ENCODE results near the gene ADCY5. TPM values are rescaled to one million over a fixed set of nuclear protein-coding genes. Genes with fewer than 3 reads are reported as not detected.
A peak's percentile ranks its signal among the peaks of the same experiment; 100 is the strongest.

Gene ADCY5
- total RNA-seq, 1 donor from 2014 or later: 32.2 TPM

- H3K36me3 ChIP-seq: peaks cover 70 to 94% of the 10 kb centered on the region in 2 donors
- TF ChIP-seq CTCF (IDR thresholded peaks at IDR 0.05): no peak
- H3K9me3 ChIP-seq: no peaks in the 10 kb centered on the region
- H3K4me3 ChIP-seq: no peak overlapping the region
- no peak for DNase-seq (ENCODE audit: low spot score in 2 of 2)
- H3K4me1 ChIP-seq: no peaks in the 10 kb centered on the region
- intact Hi-C loops (cut with DNase I): no loop called here
- H3K27me3 ChIP-seq: no peaks in the 10 kb centered on the region
- peak overlapping the region in 1 of 2 donors; percentile 21 for H3K27ac ChIP-seq
Measured at GRCh38 chr3:123301331-123302184, 147.3 kb downstream of the ADCY5 start.

DNA sequence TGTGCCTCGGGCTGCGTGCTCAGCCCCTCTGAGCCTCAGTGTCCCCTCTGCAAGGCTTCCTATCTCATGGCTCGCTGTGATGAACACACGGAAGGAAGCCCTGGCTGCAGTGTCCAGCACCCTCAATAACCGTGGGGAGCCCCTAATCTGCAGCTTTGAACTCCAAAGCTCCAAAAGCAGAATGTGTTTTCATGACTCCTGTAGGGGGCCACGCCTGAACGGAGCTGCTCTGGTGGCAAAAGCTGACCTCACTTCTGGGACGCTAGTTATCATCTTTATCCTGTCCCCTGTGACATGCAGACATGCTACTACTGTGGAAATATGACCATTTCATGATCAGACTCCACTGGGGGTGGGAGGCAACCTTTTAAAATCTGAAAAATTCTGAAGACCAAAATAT, 148.3 kb downstream of the ADCY5 start:
- H3K4me1 ChIP-seq: no peaks in the 10 kb centered on the region
- no peak for TF ChIP-seq CTCF (IDR thresholded peaks at IDR 0.05)
- peaks cover 76 to 94% of the 10 kb centered on the region in 2 donors for H3K36me3 ChIP-seq
- no peaks in the 10 kb centered on the region for H3K27me3 ChIP-seq
- intact Hi-C loops (cut with DNase I): no loop called here
- no peak for DNase-seq (ENCODE audit: low spot score in 2 of 2)
- H3K9me3 ChIP-seq: no peaks in the 10 kb centered on the region
- no peak overlapping the region for H3K4me3 ChIP-seq
- H3K27ac ChIP-seq: no peak overlapping the region

- intact Hi-C loops (cut with DNase I): no loop called here
- no peak overlapping the region for H3K27ac ChIP-seq
- no peaks in the 10 kb centered on the region for H3K9me3 ChIP-seq
- no peak for DNase-seq (ENCODE audit: low spot score in 2 of 2)
- peaks cover 76 to 99% of the 10 kb centered on the region in 2 donors for H3K36me3 ChIP-seq
- TF ChIP-seq CTCF (IDR thresholded peaks at IDR 0.05): no peak
- no peak overlapping the region for H3K4me3 ChIP-seq
- H3K27me3 ChIP-seq: no peaks in the 10 kb centered on the region
- no peaks in the 10 kb centered on the region for H3K4me1 ChIP-seq
Measured at GRCh38 chr3:123300056-123300455, 148.8 kb downstream of the ADCY5 start.

GRCh38 chr3:123299581-123299980, 149.3 kb downstream of the ADCY5 start:
- Histone ChIP-seq H3K27me3 (no peaks in the 10 kb centered on the region), H3K27ac (no peak overlapping the region), H3K4me3 (no peak overlapping the region), H3K9me3 (no peaks in the 10 kb centered on the region), H3K36me3 (peaks cover 74 to 95% of the 10 kb centered on the region in 2 donors), H3K4me1 (no peaks in the 10 kb centered on the region)
- TF ChIP-seq CTCF (IDR thresholded peaks at IDR 0.05): no peak
- DNase-seq (ENCODE audit: low spot score in 2 of 2): no peak
- intact Hi-C loops (cut with DNase I): no loop called here

DNA sequence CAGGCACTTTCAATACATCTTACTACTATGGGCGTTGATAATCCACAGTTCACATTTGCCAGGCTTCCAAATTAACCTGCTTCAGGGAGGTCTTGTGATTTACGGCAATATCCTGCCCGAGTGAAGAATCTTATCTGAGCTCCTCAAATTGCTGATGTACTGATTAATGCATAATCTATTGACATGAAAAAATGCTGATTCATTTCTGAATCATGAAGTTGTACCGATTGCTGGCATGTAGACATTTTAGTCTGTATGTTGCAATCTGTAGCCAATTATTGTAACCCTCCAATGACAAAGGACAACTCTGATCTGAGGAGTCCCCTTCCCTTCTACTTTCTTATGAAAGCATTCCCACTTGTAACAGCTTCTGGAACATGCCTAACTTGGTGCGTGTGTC, 150.0 kb downstream of the ADCY5 start:
- DNase-seq (ENCODE audit: low spot score in 2 of 2): no peak
- no peaks in the 10 kb centered on the region for H3K4me1 ChIP-seq
- no peak for TF ChIP-seq CTCF (IDR thresholded peaks at IDR 0.05)
- H3K4me3 ChIP-seq: no peak overlapping the region
- H3K36me3 ChIP-seq: peaks cover 81 to 95% of the 10 kb centered on the region in 2 donors
- no peaks in the 10 kb centered on the region for H3K9me3 ChIP-seq
- H3K27ac ChIP-seq: no peak overlapping the region
- no peaks in the 10 kb centered on the region for H3K27me3 ChIP-seq
- intact Hi-C loops (cut with DNase I): no loop called here
